ENCODE data around the gene PSME3.
"Not testable (repeated sequence)": the region's sequence is repeated elsewhere in the genome, so short reads cannot be mapped to it uniquely, and the experiment has no call there.

- TF ChIP-seq EZH2 (IDR thresholded peaks at IDR 0.05; ENCODE audit: low read depth); CTCF (conservative IDR thresholded peaks at IDR 0.05): not testable (repeated sequence)
These were observed 40.9 kb downstream of the PSME3 start for GRCh38 chr17:42873932-42874695.

All from PC-9 (cell line).